Measurements from ENCODE around the gene NOXO1. TPM values are rescaled to one million over a fixed set of nuclear protein-coding genes. Genes with fewer than 3 reads are reported as not detected.

The NOXO1 gene
- polyA plus RNA-seq, 1 donor (not counting 4 experiments of a cell fraction or from before 2014, with no cell fraction given): 0.38 TPM

DNA sequence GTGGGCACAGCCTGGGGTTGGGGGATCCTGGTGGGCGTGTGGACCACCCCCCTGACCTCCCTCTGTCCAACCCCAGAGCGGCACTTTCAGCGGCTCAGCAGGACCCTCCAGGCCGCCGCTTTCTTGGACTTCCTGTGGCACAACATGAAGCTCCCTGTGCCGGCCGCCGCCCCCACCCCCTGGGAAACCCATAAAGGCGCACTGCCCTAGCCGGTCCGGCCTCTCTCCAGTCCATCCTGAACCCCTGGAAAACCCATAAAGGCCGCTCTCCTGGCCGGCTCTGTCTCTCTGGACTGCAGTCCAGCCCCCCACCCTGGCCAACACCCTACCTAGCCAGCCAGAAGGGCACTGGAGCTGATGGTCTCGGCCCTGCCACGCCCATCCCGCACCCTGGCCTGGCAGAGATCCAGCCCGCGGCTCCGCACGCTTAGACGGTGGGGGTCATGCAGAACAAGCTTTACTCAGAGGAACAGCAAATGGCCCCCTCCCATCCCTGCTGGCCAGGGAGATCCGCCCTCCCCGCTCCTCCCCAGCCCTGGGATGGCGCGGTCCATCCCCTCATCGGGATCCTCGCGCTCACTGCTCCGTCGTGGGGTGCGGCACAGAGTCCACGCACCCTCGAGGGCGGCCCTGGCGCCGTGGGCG, 2.7 kb downstream of the NOXO1 start:
- Histone ChIP-seq H3K4me1 (ENCODE audit: control insufficient read depth, extremely low read depth, insufficient read depth, low read length) (peaks cover 25% of the 10 kb centered on the region), H3K36me3 (ENCODE audit: control insufficient read depth in 2 of 2, extremely low read depth in 1 of 2, insufficient read depth in 2 of 2, low read length in 2 of 2) (peaks cover 14 to 23% of the 10 kb centered on the region in 2 experiments), H3K9me1 (ENCODE audit: control insufficient read depth, extremely low read depth, insufficient read depth, low read length) (no peaks in the 10 kb centered on the region), H3K4me3 (ENCODE audit: control insufficient read depth in 2 of 3, extremely low read depth in 1 of 3, insufficient read depth in 2 of 3, low read depth in 1 of 3, low read length in 3 of 3) (peak overlapping the region; percentile 40 to 52 (median 43)), H3K27ac (ENCODE audit: control insufficient read depth, insufficient read depth, low read length) (peak overlapping the region; percentile 26), H3K4me2 (ENCODE audit: control insufficient read depth, extremely low read depth, insufficient read depth, low read depth, low read length) (peak overlapping the region; percentile 66), H2AFZ (ENCODE audit: control insufficient read depth, low read length) (no peak overlapping the region), H3K27me3 (ENCODE audit: control insufficient read depth, extremely low read depth, insufficient read depth, low read length) (peaks cover 32% of the 10 kb centered on the region), H3K9ac (ENCODE audit: control insufficient read depth, extremely low read depth, insufficient read depth, low read length) (peak overlapping the region; percentile 57), H3K9me3 (ENCODE audit: control insufficient read depth, low read depth, low read length) (no peaks in the 10 kb centered on the region), H4K20me1 (ENCODE audit: control insufficient read depth, extremely low read depth, insufficient read depth, low read length) (no peaks in the 10 kb centered on the region), H3K79me2 (ENCODE audit: control insufficient read depth, insufficient read depth, low read length) (peaks cover 12% of the 10 kb centered on the region)
- DNase-seq (ENCODE audit: low read depth, low spot score) (no peak), FAIRE-seq (no peak)
- dilution Hi-C loops (cut with MboI; ENCODE audit: extremely low pct_ligation_motif_present, low sequenced_read_pairs): no loop called here
- TF ChIP-seq, protein P1, sequence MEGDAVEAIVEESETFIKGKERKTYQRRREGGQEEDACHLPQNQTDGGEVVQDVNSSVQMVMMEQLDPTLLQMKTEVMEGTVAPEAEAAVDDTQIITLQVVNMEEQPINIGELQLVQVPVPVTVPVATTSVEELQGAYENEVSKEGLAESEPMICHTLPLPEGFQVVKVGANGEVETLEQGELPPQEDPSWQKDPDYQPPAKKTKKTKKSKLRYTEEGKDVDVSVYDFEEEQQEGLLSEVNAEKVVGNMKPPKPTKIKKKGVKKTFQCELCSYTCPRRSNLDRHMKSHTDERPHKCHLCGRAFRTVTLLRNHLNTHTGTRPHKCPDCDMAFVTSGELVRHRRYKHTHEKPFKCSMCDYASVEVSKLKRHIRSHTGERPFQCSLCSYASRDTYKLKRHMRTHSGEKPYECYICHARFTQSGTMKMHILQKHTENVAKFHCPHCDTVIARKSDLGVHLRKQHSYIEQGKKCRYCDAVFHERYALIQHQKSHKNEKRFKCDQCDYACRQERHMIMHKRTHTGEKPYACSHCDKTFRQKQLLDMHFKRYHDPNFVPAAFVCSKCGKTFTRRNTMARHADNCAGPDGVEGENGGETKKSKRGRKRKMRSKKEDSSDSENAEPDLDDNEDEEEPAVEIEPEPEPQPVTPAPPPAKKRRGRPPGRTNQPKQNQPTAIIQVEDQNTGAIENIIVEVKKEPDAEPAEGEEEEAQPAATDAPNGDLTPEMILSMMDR (optimal IDR thresholded peaks at IDR 0.05 in 1 of 3, IDR thresholded peaks at IDR 0.05 in 1 of 3, conservative IDR thresholded peaks at IDR 0.05 in 1 of 3; ENCODE audit: extremely low read depth in 1 of 3, insufficient read depth in 2 of 3, low read length in 3 of 3): no peak
- TF ChIP-seq EZH2 (IDR thresholded peaks at IDR 0.05; ENCODE audit: low read length): no peak

DNA sequence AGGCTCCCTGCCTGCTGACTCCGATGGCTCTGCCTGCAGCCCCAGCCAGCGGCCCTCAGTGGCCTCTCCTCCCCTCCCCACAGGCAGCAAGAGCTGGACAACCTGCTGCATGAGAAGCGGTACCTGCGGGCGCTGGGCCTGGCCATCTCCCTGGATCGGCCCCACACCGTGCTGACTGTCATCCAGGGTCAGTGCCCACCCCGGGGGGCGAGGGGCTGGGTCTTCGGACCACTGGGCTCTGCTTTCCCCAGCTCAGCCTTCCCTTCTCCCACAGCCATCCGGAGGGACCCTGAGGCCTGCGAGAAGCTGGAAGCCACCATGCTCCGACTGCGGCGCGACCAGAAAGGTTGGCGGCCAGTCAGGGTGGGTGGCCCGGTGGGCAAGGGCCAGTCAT, 3.4 kb downstream of the NOXO1 start:
- H3K4me2 ChIP-seq (ENCODE audit: control insufficient read depth, extremely low read depth, insufficient read depth, low read depth, low read length): no peak overlapping the region
- H3K9me1 ChIP-seq (ENCODE audit: control insufficient read depth, extremely low read depth, insufficient read depth, low read length): no peaks in the 10 kb centered on the region
- peaks cover 14 to 23% of the 10 kb centered on the region in 2 experiments for H3K36me3 ChIP-seq (ENCODE audit: control insufficient read depth in 2 of 2, extremely low read depth in 1 of 2, insufficient read depth in 2 of 2, low read length in 2 of 2)
- dilution Hi-C loops (cut with MboI; ENCODE audit: extremely low pct_ligation_motif_present, low sequenced_read_pairs): no loop called here
- no peak for DNase-seq (ENCODE audit: low read depth, low spot score)
- no peaks in the 10 kb centered on the region for H3K9me3 ChIP-seq (ENCODE audit: control insufficient read depth, low read depth, low read length)
- peaks cover 25% of the 10 kb centered on the region for H3K27me3 ChIP-seq (ENCODE audit: control insufficient read depth, extremely low read depth, insufficient read depth, low read length)
- H3K4me1 ChIP-seq (ENCODE audit: control insufficient read depth, extremely low read depth, insufficient read depth, low read length): peaks cover 32% of the 10 kb centered on the region
- H2AFZ ChIP-seq (ENCODE audit: control insufficient read depth, low read length): no peak overlapping the region
- no peaks in the 10 kb centered on the region for H4K20me1 ChIP-seq (ENCODE audit: control insufficient read depth, extremely low read depth, insufficient read depth, low read length)
- FAIRE-seq: no peak
- H3K9ac ChIP-seq (ENCODE audit: control insufficient read depth, extremely low read depth, insufficient read depth, low read length): no peak overlapping the region
- peaks cover 19% of the 10 kb centered on the region for H3K79me2 ChIP-seq (ENCODE audit: control insufficient read depth, insufficient read depth, low read length)
- H3K27ac ChIP-seq (ENCODE audit: control insufficient read depth, insufficient read depth, low read length): no peak overlapping the region
- no peak overlapping the region for H3K4me3 ChIP-seq (ENCODE audit: control insufficient read depth in 2 of 3, extremely low read depth in 1 of 3, insufficient read depth in 2 of 3, low read depth in 1 of 3, low read length in 3 of 3)
- TF ChIP-seq, protein P1 (optimal IDR thresholded peaks at IDR 0.05 in 1 of 3, IDR thresholded peaks at IDR 0.05 in 1 of 3, conservative IDR thresholded peaks at IDR 0.05 in 1 of 3; ENCODE audit: extremely low read depth in 1 of 3, insufficient read depth in 2 of 3, low read length in 3 of 3): no peak
- TF ChIP-seq EZH2 (IDR thresholded peaks at IDR 0.05; ENCODE audit: low read length): no peak

Measured in keratinocyte (primary cell).